Measurements from ENCODE around the gene CLIC6. TPM values are rescaled to one million over a fixed set of nuclear protein-coding genes. Genes with fewer than 3 reads are reported as not detected.

CLIC6 gene
- total RNA-seq, 1 experiment from 2014 or later, result not detected

GRCh38 chr21:34705011-34705410, 36.2 kb downstream of the CLIC6 start:
- H3K36me3 Mint-ChIP-seq (ENCODE audit: insufficient read depth, unreplicated experiment), result no peaks in the 10 kb centered on the region
- Histone ChIP-seq H3K36me3 (ENCODE audit: control insufficient read depth, insufficient read depth, low read length) (no peaks in the 10 kb centered on the region), H3K27me3 (replicated peaks; ENCODE audit: control insufficient read depth, insufficient read depth, low read length) (no peaks in the 10 kb centered on the region), H3K4me1 (no peaks in the 10 kb centered on the region), H3K9me3 (no peaks in the 10 kb centered on the region), H3K4me3 (ENCODE audit: low read depth, low read length) (no peak overlapping the region)
- no peaks in the 10 kb centered on the region for H3K27me3 Mint-ChIP-seq (ENCODE audit: insufficient read depth, unreplicated experiment)
- no TSS peak for BruUV-seq (replicated peaks)
- no peak for DNase-seq
- CTCF ChIA-PET, result no interaction called here
- no peak overlapping the region for H3K4me3 Mint-ChIP-seq (ENCODE audit: unreplicated experiment)
- H3K27ac Mint-ChIP-seq (ENCODE audit: unreplicated experiment), result no peak overlapping the region
- H3K4me1 Mint-ChIP-seq (ENCODE audit: low read depth, unreplicated experiment), result no peaks in the 10 kb centered on the region
- H3K9me3 Mint-ChIP-seq (ENCODE audit: unreplicated experiment), result no peaks in the 10 kb centered on the region
- intact Hi-C loops (cut with micrococcal nuclease; ENCODE audit: unreplicated experiment), result no loop called here
- POLR2A ChIA-PET, result no interaction called here
- TF ChIP-seq CTCF (IDR thresholded peaks at IDR 0.05; ENCODE audit: insufficient read depth in 1 of 2, low read depth in 1 of 2, low read length in 1 of 2, severe bottlenecking in 1 of 2, unreplicated experiment in 1 of 2), result no peak

GRCh38 chr21:34706337-34706736, 37.5 kb downstream of the CLIC6 start:
- DNase-seq, result no peak
- Histone ChIP-seq H3K9me3 (no peaks in the 10 kb centered on the region), H3K4me1 (no peaks in the 10 kb centered on the region), H3K36me3 (ENCODE audit: control insufficient read depth, insufficient read depth, low read length) (no peaks in the 10 kb centered on the region), H3K4me3 (ENCODE audit: low read depth, low read length) (no peak overlapping the region), H3K27me3 (replicated peaks; ENCODE audit: control insufficient read depth, insufficient read depth, low read length) (no peaks in the 10 kb centered on the region)
- POLR2A ChIA-PET, result no interaction called here
- Mint-ChIP-seq H3K36me3 (ENCODE audit: insufficient read depth, unreplicated experiment) (no peaks in the 10 kb centered on the region), H3K4me1 (ENCODE audit: low read depth, unreplicated experiment) (no peaks in the 10 kb centered on the region), H3K9me3 (ENCODE audit: unreplicated experiment) (no peaks in the 10 kb centered on the region), H3K27me3 (ENCODE audit: insufficient read depth, unreplicated experiment) (no peaks in the 10 kb centered on the region), H3K27ac (ENCODE audit: unreplicated experiment) (no peak overlapping the region), H3K4me3 (ENCODE audit: unreplicated experiment) (no peak overlapping the region)
- CTCF ChIA-PET, result no interaction called here
- intact Hi-C loops (cut with micrococcal nuclease; ENCODE audit: unreplicated experiment), result no loop called here
- BruUV-seq (replicated peaks), result no TSS peak
- no peak for TF ChIP-seq CTCF (IDR thresholded peaks at IDR 0.05; ENCODE audit: insufficient read depth in 1 of 2, low read depth in 1 of 2, low read length in 1 of 2, severe bottlenecking in 1 of 2, unreplicated experiment in 1 of 2)

GRCh38 chr21:34707876-34708325, 39.1 kb downstream of the CLIC6 start:
- DNase-seq, result no peak
- H3K9me3 ChIP-seq, result no peaks in the 10 kb centered on the region
- H3K27ac Mint-ChIP-seq (ENCODE audit: unreplicated experiment), result no peak overlapping the region
- ChIA-PET CTCF (no interaction called here), POLR2A (no interaction called here)
- no peaks in the 10 kb centered on the region for H3K36me3 Mint-ChIP-seq (ENCODE audit: insufficient read depth, unreplicated experiment)
- H3K4me3 Mint-ChIP-seq (ENCODE audit: unreplicated experiment), result no peak overlapping the region
- no peaks in the 10 kb centered on the region for H3K36me3 ChIP-seq (ENCODE audit: control insufficient read depth, insufficient read depth, low read length)
- no peak for TF ChIP-seq CTCF (IDR thresholded peaks at IDR 0.05; ENCODE audit: insufficient read depth in 1 of 2, low read depth in 1 of 2, low read length in 1 of 2, severe bottlenecking in 1 of 2, unreplicated experiment in 1 of 2)
- no TSS peak for BruUV-seq (replicated peaks)
- intact Hi-C loops (cut with micrococcal nuclease; ENCODE audit: unreplicated experiment), result no loop called here
- no peaks in the 10 kb centered on the region for H3K27me3 Mint-ChIP-seq (ENCODE audit: insufficient read depth, unreplicated experiment)
- H3K9me3 Mint-ChIP-seq (ENCODE audit: unreplicated experiment), result no peaks in the 10 kb centered on the region
- H3K4me1 ChIP-seq, result no peaks in the 10 kb centered on the region
- H3K4me3 ChIP-seq (ENCODE audit: low read depth, low read length), result no peak overlapping the region
- no peaks in the 10 kb centered on the region for H3K4me1 Mint-ChIP-seq (ENCODE audit: low read depth, unreplicated experiment)
- H3K27me3 ChIP-seq (replicated peaks; ENCODE audit: control insufficient read depth, insufficient read depth, low read length), result no peaks in the 10 kb centered on the region

All from Caco-2 (cell line).